Keratinocyte (primary cell): Measurements from ENCODE around the gene CPED1. TPM values are rescaled to one million over a fixed set of nuclear protein-coding genes. Genes with fewer than 3 reads are reported as not detected.

Experiments
- DNase-seq: peaks from one replicate; pipeline ENCODE4 v3.0.0-alpha.2; 2011; ENCODE audit warnings: low read depth, missing footprints, low spot score
- FAIRE-seq: peaks from 2 replicates; lab custom pipeline; 2011; peaks lifted over from hg19 to GRCh38; lab: Jason Lieb, UNC
- H2AFZ ChIP-seq: 2 replicates; pipeline ENCODE4 v1.6.0; 2012; ENCODE audit warnings: low read length, control low read depth, inconsistent platforms; ENCODE audit not compliant: control insufficient read depth
- H3K27ac ChIP-seq: 2 replicates; pipeline ENCODE4 v1.5.1; 2011; ENCODE audit warnings: low read length; ENCODE audit not compliant: control insufficient read depth, insufficient read depth
- H3K27me3 ChIP-seq: 3 replicates; pipeline ENCODE4 v1.6.0; 2011; ENCODE audit warnings: low read length; ENCODE audit not compliant: control insufficient read depth, insufficient read depth; ENCODE audit errors: extremely low read depth
- H3K36me3 ChIP-seq, 2 experiments: 2 replicates in 1 of 2; 3 replicates in 1 of 2; pipeline ENCODE4 v1.5.1; 2011; ENCODE audit warnings: low read length in 2 of 2, mild to moderate bottlenecking in 1 of 2; ENCODE audit not compliant: control insufficient read depth in 2 of 2, insufficient read depth in 2 of 2; ENCODE audit errors: extremely low read depth in 1 of 2
- H3K4me1 ChIP-seq: 3 replicates; pipeline ENCODE4 v1.5.1; 2011; ENCODE audit warnings: low read length; ENCODE audit not compliant: control insufficient read depth, insufficient read depth; ENCODE audit errors: extremely low read depth
- H3K4me2 ChIP-seq: 3 replicates; pipeline ENCODE4 v1.6.0; 2011; ENCODE audit warnings: low read depth, low read length; ENCODE audit not compliant: control insufficient read depth, insufficient read depth; ENCODE audit errors: extremely low read depth
- H3K4me3 ChIP-seq, 3 experiments: fragments of 200-600 bp in 1 of 3; sonication (generic) in 1 of 3; 2 replicates in 2 of 3; 3 replicates in 1 of 3; pipeline ENCODE4 v1.5.1; 2011 to 2016; ENCODE audit warnings: low read length in 3 of 3, mild to moderate bottlenecking in 3 of 3, control low read depth in 2 of 3, inconsistent platforms in 1 of 3, low read depth in 1 of 3, mixed read lengths in 1 of 3, mixed run types in 1 of 3, moderate library complexity in 1 of 3; ENCODE audit not compliant: control insufficient read depth in 2 of 3, insufficient read depth in 2 of 3; ENCODE audit errors: extremely low read depth in 1 of 3
- H3K79me2 ChIP-seq: 2 replicates; pipeline ENCODE4 v1.6.0; 2012; ENCODE audit warnings: low read length; ENCODE audit not compliant: control insufficient read depth, insufficient read depth
- H3K9ac ChIP-seq: 3 replicates; pipeline ENCODE4 v1.6.0; 2011; ENCODE audit warnings: low read length; ENCODE audit not compliant: control insufficient read depth, insufficient read depth; ENCODE audit errors: extremely low read depth
- H3K9me1 ChIP-seq: 3 replicates; pipeline ENCODE4 v1.6.0; 2011; ENCODE audit warnings: low read length; ENCODE audit not compliant: control insufficient read depth, insufficient read depth; ENCODE audit errors: extremely low read depth
- H3K9me3 ChIP-seq: 2 replicates; pipeline ENCODE4 v1.5.1; 2012; ENCODE audit warnings: low read depth, low read length; ENCODE audit not compliant: control insufficient read depth
- H4K20me1 ChIP-seq: 3 replicates; pipeline ENCODE4 v1.6.0; 2011; ENCODE audit warnings: low read length; ENCODE audit not compliant: control insufficient read depth, insufficient read depth; ENCODE audit errors: extremely low read depth
- EZH2 ChIP-seq: IDR thresholded peaks from one replicate; pipeline ENCODE4 v1.6.1; 2012; ENCODE audit warnings: inconsistent platforms, mild to moderate bottlenecking, low read length, moderate library complexity
- dilution Hi-C: fragments of 300-500 bp; cut with MboI; formaldehyde crosslinking; loops from one replicate; pipeline ENCODE4 v1.7.0; 2020; ENCODE audit warnings: low sequenced_read_pairs; ENCODE audit not compliant: extremely low pct_ligation_motif_present
- polyA plus RNA-seq, 5 experiments: library from polyadenylated mRNA; depleted of rRNA in 3 of 5; stranded (reverse) in 3 of 5; stranded (forward) in 1 of 5; unstranded in 1 of 5; fragments of >200 nt; gene quantifications; 1 replicate in 1 of 5; 2 replicates in 3 of 5; 3 replicates in 1 of 5; pipeline versions ENCODE4 v1.2.1 to v1.2.3, GENCODE V29; 2011 to 2012; ENCODE audit warnings: missing spikeins in 2 of 5, low read depth in 1 of 5, low replicate concordance in 1 of 5
- TF ChIP-seq, protein P1 (sequence below), 3 experiments: IDR thresholded peaks in 1 of 3; conservative IDR thresholded peaks in 1 of 3; optimal IDR thresholded peaks in 1 of 3; 2 replicates in 2 of 3; 3 replicates in 1 of 3; pipeline versions ENCODE3 to v1.5.1; 2011; ENCODE audit warnings: low read length in 3 of 3, mild to moderate bottlenecking in 3 of 3, moderate library complexity in 2 of 3, control low read depth in 1 of 3, inconsistent platforms in 1 of 3; ENCODE audit not compliant: insufficient read depth in 2 of 3; ENCODE audit errors: extremely low read depth in 1 of 3

CPED1 gene
- polyA plus RNA-seq, 1 donor (not counting 4 experiments of a cell fraction or from before 2014, with no cell fraction given) = 0.62 TPM

DNA sequence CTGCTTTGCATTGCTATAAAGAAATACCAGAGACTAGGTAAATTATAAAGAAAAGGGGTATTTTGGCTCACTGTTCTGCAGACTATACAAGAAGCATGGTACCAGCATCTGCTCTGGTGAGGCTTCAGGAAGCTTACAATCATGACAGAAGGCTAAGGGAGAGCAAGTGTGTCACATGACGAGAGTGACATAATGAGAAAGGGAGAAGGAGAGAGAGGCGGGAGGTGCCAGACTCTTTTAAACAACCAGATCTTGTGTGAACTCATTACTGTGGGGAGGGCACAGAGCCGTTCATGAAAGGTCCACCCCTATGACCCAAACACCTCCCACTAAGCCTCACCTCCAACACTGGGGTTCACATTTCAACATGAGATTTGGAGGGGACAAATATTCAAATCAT lies 281.3 kb downstream of the CPED1 start:
- Histone ChIP-seq H4K20me1 (no peaks in the 10 kb centered on the region), H3K27ac (no peak overlapping the region), H2AFZ (no peak overlapping the region), H3K36me3 (no peaks in the 10 kb centered on the region), H3K4me1 (no peaks in the 10 kb centered on the region), H3K9ac (no peak overlapping the region), H3K4me2 (no peak overlapping the region), H3K4me3 (no peak overlapping the region), H3K9me1 (no peaks in the 10 kb centered on the region), H3K9me3 (no peaks in the 10 kb centered on the region), H3K79me2 (no peaks in the 10 kb centered on the region), H3K27me3 (no peaks in the 10 kb centered on the region)
- DNase-seq (no peak), FAIRE-seq (no peak)
- dilution Hi-C loops = no loop called here
- no peak for TF ChIP-seq EZH2
- TF ChIP-seq, protein P1, sequence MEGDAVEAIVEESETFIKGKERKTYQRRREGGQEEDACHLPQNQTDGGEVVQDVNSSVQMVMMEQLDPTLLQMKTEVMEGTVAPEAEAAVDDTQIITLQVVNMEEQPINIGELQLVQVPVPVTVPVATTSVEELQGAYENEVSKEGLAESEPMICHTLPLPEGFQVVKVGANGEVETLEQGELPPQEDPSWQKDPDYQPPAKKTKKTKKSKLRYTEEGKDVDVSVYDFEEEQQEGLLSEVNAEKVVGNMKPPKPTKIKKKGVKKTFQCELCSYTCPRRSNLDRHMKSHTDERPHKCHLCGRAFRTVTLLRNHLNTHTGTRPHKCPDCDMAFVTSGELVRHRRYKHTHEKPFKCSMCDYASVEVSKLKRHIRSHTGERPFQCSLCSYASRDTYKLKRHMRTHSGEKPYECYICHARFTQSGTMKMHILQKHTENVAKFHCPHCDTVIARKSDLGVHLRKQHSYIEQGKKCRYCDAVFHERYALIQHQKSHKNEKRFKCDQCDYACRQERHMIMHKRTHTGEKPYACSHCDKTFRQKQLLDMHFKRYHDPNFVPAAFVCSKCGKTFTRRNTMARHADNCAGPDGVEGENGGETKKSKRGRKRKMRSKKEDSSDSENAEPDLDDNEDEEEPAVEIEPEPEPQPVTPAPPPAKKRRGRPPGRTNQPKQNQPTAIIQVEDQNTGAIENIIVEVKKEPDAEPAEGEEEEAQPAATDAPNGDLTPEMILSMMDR (optimal IDR thresholded peaks at IDR 0.05 in 1 of 3, IDR thresholded peaks at IDR 0.05 in 1 of 3, conservative IDR thresholded peaks at IDR 0.05 in 1 of 3; ENCODE audit: extremely low read depth in 1 of 3, insufficient read depth in 2 of 3, low read length in 3 of 3) = no peak

GRCh38 chr7:121271098-121271497 lies 282.6 kb downstream of the CPED1 start:
- Histone ChIP-seq H2AFZ (no peak overlapping the region), H4K20me1 (no peaks in the 10 kb centered on the region), H3K4me2 (no peak overlapping the region), H3K79me2 (no peaks in the 10 kb centered on the region), H3K9me3 (no peaks in the 10 kb centered on the region), H3K27me3 (no peaks in the 10 kb centered on the region), H3K9me1 (no peaks in the 10 kb centered on the region), H3K9ac (no peak overlapping the region), H3K36me3 (no peaks in the 10 kb centered on the region), H3K4me1 (no peaks in the 10 kb centered on the region), H3K4me3 (no peak overlapping the region), H3K27ac (no peak overlapping the region)
- DNase-seq (no peak), FAIRE-seq (no peak)
- dilution Hi-C loops = no loop called here
- TF ChIP-seq, protein P1 (optimal IDR thresholded peaks at IDR 0.05 in 1 of 3, IDR thresholded peaks at IDR 0.05 in 1 of 3, conservative IDR thresholded peaks at IDR 0.05 in 1 of 3; ENCODE audit: extremely low read depth in 1 of 3, insufficient read depth in 2 of 3, low read length in 3 of 3) = no peak
- no peak for TF ChIP-seq EZH2
